GM12801 (cell line): ENCODE data around the gene LGALS3.

Source experiments
- TF ChIP-seq, protein P1 (sequence below): IDR thresholded peaks from one replicate; pipeline ENCODE4 v1.5.1; 2011; ENCODE audit warnings: control low read depth; ENCODE audit not compliant: insufficient read length; ENCODE audit errors: extremely low read depth

Gene LGALS3

DNA sequence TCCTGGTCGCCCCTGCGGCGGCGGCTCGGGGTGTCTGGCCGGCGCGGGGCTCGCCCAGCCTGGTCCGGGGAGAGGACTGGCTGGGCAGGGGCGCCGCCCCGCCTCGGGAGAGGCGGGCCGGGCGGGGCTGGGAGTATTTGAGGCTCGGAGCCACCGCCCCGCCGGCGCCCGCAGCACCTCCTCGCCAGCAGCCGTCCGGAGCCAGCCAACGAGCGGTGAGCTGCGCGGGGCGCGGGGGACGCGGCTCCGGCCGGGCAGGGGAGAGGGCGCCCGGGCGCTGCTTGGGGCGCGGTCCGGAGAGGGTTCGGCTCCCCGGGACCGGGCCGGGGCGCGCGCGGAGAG lies at the start of gene LGALS3:
TSS of gene LGALS3 (plus strand) at position 167 of the 342 bp plus-strand sequence. CDS start 8,122 bp downstream, outside the sequence.
- TF ChIP-seq, protein P1, sequence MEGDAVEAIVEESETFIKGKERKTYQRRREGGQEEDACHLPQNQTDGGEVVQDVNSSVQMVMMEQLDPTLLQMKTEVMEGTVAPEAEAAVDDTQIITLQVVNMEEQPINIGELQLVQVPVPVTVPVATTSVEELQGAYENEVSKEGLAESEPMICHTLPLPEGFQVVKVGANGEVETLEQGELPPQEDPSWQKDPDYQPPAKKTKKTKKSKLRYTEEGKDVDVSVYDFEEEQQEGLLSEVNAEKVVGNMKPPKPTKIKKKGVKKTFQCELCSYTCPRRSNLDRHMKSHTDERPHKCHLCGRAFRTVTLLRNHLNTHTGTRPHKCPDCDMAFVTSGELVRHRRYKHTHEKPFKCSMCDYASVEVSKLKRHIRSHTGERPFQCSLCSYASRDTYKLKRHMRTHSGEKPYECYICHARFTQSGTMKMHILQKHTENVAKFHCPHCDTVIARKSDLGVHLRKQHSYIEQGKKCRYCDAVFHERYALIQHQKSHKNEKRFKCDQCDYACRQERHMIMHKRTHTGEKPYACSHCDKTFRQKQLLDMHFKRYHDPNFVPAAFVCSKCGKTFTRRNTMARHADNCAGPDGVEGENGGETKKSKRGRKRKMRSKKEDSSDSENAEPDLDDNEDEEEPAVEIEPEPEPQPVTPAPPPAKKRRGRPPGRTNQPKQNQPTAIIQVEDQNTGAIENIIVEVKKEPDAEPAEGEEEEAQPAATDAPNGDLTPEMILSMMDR, result no peak

DNA sequence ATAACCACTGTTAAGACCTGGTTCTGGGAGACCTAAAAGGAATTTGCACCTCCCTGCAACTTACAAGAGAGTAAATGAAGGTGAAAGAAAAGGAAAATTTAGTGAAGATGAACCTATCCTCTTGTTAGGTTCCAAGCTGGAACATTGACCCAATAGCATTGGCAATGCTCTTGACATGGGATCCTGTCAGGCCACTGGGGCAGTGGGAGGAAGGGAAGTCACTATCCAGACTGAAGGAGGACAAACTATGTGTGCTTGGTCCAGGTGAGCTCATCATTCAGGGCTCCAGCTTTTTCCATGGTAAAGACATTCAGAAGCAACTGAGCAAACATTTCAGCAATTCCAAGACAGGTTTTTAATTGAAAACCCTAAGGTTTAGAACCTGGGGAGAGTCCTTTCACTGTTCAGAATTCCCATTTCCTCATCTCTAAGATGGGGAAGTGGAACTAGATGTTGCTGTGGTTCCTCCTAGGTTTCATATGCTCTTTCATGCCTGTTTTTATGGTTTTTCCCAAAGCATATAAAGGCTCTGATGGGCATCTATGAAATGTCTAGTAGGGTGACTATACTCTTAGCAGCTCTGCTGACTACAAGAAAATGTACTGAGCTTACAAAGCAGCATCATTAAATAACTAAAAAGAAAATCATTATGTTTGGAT lies 44.5 kb upstream of the LGALS3 start:
- TF ChIP-seq, protein P1, result no peak

DNA sequence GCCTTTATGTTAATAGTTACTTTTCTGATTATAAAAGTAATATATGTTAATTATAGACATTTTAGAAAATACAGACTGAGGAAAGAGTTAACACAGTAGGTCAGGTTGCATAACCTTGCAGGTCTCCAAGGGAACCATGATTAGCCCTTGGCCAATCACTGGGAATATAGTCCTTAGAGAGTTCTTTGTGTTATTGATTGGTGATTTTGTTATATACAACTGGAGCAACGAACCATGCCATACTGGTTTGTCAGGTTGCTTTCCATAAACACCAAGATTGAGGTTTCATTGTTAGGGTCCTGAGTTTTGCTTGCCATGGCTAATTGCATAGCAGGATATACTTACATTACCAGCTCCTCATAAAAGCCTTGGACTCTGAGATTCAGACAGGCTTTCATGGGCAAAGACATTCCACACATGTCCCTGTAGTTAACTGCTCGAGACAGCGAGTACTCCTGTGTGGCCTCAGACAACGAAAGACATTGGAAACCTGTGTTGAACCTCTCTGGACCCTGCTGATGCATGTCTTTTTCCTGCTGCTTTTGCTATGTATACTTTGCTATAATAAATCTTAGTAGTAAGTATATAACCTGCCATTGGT lies 43.9 kb upstream of the LGALS3 start:
- TF ChIP-seq, protein P1, result no peak

DNA sequence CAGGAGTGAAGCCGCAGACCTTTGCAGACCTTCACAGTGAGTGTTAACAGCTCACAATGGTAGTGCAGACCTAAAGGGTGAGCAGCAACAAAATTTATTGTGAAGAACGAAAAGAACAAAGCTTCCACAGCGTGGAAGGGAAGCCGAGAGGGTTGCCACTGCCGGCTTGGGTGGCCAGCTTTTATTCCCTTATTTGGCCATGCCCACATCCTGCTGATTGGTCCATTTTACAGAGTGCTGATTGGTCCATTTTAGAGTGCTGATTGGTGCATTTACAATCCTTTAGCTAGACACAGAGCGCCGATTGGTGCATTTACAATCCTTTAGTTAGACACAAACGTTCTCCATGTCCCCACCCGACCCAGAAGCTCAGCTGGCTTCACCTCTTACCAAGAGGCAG lies 42.1 kb upstream of the LGALS3 start:
- TF ChIP-seq, protein P1, result no peak

DNA sequence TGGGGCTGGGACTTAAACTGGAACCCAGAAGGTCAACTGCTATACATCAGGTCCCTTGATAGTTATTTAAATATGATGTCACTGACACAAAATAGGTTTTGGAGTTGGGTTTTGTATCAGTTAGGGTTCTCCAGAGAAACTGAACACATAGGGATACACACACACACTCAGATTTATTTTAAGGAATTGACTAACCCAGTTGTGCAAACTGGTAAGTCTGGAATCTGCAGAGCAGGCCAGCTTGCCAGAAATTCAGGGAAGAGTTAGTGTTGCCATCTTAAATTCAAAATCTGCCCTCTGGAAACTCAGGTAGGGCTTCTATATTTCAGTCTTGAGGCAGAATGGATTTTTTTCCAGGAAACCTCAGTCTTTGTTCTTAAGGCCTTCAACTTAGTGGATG lies 40.7 kb upstream of the LGALS3 start:
- TF ChIP-seq, protein P1, result no peak

DNA sequence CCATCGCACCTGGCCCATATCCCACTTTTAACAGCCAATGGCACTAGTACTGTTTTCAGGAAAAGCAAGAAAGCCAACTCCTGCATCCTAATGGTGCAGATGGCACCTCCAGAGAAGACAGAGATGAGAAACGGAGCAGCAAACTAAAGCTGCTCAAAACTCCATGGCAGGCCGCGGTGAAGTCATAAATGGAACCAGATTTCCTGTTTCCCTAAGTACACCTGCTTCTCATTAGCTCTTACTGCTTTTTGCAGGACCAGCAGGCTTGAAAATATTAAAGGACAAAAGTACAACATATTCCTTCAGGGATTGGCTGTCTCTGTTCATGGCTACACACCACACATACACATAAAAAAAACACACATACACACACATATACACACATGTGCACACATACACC lies 36.7 kb upstream of the LGALS3 start:
- TF ChIP-seq, protein P1, result no peak

DNA sequence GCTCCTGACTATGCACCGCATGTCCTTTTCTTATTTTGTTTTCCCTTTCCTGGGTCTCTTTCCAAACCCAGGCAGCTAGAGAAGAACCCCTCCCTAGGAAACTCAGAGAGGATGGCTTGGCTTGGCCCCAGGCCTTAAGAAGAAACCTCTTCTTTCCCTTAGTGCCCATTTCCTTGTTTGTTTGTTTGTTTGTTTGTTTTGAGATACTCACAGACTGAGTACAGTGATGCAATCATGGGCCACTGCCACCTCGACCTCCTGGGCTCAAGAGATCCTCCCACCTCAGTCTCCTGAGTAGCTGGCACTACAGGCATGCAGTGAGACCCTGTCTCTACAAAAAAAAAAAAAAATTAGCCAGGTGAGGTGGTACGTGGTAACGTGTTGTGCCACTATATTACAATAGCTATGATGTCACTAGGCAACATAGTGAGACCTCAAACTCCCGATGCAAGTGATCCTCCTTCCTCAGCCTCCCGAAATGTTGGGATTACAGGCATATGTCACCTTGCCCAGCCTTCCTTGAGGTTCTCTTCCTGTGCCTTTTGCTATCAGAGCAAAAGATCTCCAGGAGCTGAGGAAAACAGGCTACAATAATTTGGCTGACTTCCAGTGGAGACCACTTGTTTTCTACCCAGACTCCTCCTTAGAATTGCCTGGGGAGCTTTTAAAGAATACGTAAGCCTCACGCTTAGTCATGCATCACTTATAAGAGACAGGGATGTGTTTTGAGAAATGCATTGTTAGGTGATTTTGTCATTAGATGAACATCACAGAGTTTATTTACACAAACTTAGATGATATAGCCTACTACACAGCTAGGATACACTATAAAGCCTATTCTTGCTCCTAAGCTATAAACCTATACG lies 34.5 kb upstream of the LGALS3 start:
- TF ChIP-seq, protein P1, result no peak
